K562 (cell line): Measurements from ENCODE around the gene TPSAB1. TPM values are rescaled to one million over a fixed set of nuclear protein-coding genes. Genes with fewer than 3 reads are reported as not detected.
"Not testable (repeated sequence)": the region's sequence is repeated elsewhere in the genome, so short reads cannot be mapped to it uniquely, and the experiment has no call there.

Source experiments
- ATAC-seq: fragments of 200-7000 bp; cut with Tn5 transposase; 3 replicates; pipeline ENCODE4 v1.9.1; 2020; ENCODE audit warnings: moderate library complexity
- BruUV-seq: library from RNA; stranded (reverse); fragments of 400-500 nt; replicated peaks from 2 replicates; lab custom pipeline; 2021; lab: Mats Ljungman, UMichigan
- CTCF ChIA-PET: fragments of 300-600 bp; formaldehyde crosslinking; extraction: SDS; loops from one replicate; lab custom pipeline; 2021; ENCODE audit warnings: low intra/inter-chr PET ratio; lab: Yijun Ruan, JAX
- POLR2A ChIA-PET: fragments of 300-600, 350-650 bp; sonication (Branson Sonifier 250); formaldehyde crosslinking; extraction: SDS; loops from one replicate; lab custom pipeline; 2021; ENCODE audit warnings: antibody characterized with exemption, inconsistent platforms; lab: Yijun Ruan, JAX
- DNase-seq, 4 experiments: peaks; one replicate each; pipeline versions ENCODE4 v3.0.0 to v3.0.0-alpha.2; 2011 to 2018; ENCODE audit warnings: low spot score in 3 of 4, mixed read lengths in 3 of 4; ENCODE audit errors: extremely low read depth in 1 of 4
- FAIRE-seq: peaks from 2 replicates; lab custom pipeline; 2011; peaks lifted over from hg19 to GRCh38; lab: Jason Lieb, UNC
- H2AFZ ChIP-seq: 2 replicates; pipeline ENCODE4 v1.6.0; 2011; ENCODE audit warnings: low read depth, low read length, control low read depth, inconsistent platforms
- H3K27ac ChIP-seq: fragments of 200-600 bp; 3 replicates; pipeline ENCODE4 v1.8.0; 2011; ENCODE audit warnings: low read depth, mild to moderate bottlenecking, control low read depth, inconsistent platforms, low read length, moderate library complexity, mixed read lengths; ENCODE audit errors: extremely low read depth
- H3K27me3 ChIP-seq, 2 experiments: fragments of 300-600 bp in 1 of 2; 2 replicates in 1 of 2; 3 replicates in 1 of 2; pipeline versions ENCODE4 v1.6.0 to v1.8.0; 2011; ENCODE audit warnings: inconsistent platforms in 2 of 2, low read length in 2 of 2, mild to moderate bottlenecking in 1 of 2, mixed read lengths in 1 of 2, moderate library complexity in 1 of 2; ENCODE audit not compliant: control insufficient read depth in 2 of 2, insufficient read depth in 2 of 2
- H3K36me3 ChIP-seq: fragments of 300-600 bp; 3 replicates; pipeline ENCODE4 v1.8.0; 2011; ENCODE audit warnings: mild to moderate bottlenecking, low read length, inconsistent platforms; ENCODE audit not compliant: control insufficient read depth, insufficient read depth
- H3K4me1 ChIP-seq, 2 experiments: fragments of 200-600 bp in 1 of 2; replicated peaks in 1 of 2; 2 replicates in 1 of 2; 3 replicates in 1 of 2; pipeline versions ENCODE4 v1.5.1 to v1.8.0; 2011; ENCODE audit warnings: inconsistent platforms in 2 of 2, low read length in 2 of 2, mild to moderate bottlenecking in 1 of 2, mixed read lengths in 1 of 2, moderate library complexity in 1 of 2; ENCODE audit not compliant: control insufficient read depth in 2 of 2, insufficient read depth in 2 of 2
- H3K4me2 ChIP-seq: 2 replicates; pipeline ENCODE4 v1.6.1; 2011; ENCODE audit warnings: low read length, control low read depth, inconsistent platforms, mixed read lengths; ENCODE audit not compliant: insufficient read depth
- H3K4me3 ChIP-seq: fragments of 200-600 bp; sonication (generic), shearing (Covaris generic); 2 replicates; pipeline ENCODE4 v1.5.1; 2016; ENCODE audit warnings: control low read depth, inconsistent platforms
- H3K79me2 ChIP-seq: fragments of 200-600 bp; 3 replicates; pipeline ENCODE4 v1.8.0; 2011; ENCODE audit warnings: low read length, inconsistent platforms; ENCODE audit not compliant: control insufficient read depth, insufficient read depth
- H3K9ac ChIP-seq, 2 experiments: 2 replicates each; pipeline versions ENCODE4 v1.6.0 to v1.6.1; 2011; ENCODE audit warnings: low read depth in 2 of 2, low read length in 2 of 2, control low read depth in 1 of 2, inconsistent platforms in 1 of 2, mild to moderate bottlenecking in 1 of 2, mixed read lengths in 1 of 2; ENCODE audit not compliant: insufficient read depth in 1 of 2
- H3K9me1 ChIP-seq: one replicate; pipeline ENCODE4 v1.6.0; 2011; ENCODE audit warnings: inconsistent platforms, mild to moderate bottlenecking, low read length, moderate library complexity; ENCODE audit not compliant: control insufficient read depth, insufficient read depth
- H3K9me3 ChIP-seq: replicated peaks from 2 replicates; pipeline ENCODE4 v1.5.1; 2011; ENCODE audit warnings: low read depth, low read length, inconsistent platforms; ENCODE audit not compliant: control insufficient read depth, insufficient read depth
- H4K20me1 ChIP-seq: replicated peaks from 2 replicates; pipeline ENCODE4 v1.6.1; 2011; ENCODE audit warnings: low read length, inconsistent platforms, mixed read lengths; ENCODE audit not compliant: control insufficient read depth, insufficient read depth
- WGBS: fragments of 100-300 bp; shearing (Covaris generic); methylation state at CpG from one replicate; pipeline ENCODE4 v1.1.6; 2016; ENCODE audit warnings: low coverage, mixed read lengths; ENCODE audit not compliant: insufficient coverage; ENCODE audit errors: missing lambda C conversion rate; 5-methylcytosine and 5-hydroxymethylcytosine counted together
- in situ Hi-C: fragments of 300-500 bp; cut with MboI; formaldehyde crosslinking; loops from 4 replicates; pipeline ENCODE4 v1.15.0; 2018; ENCODE audit warnings: inconsistent platforms, mixed read lengths
- intact Hi-C: fragments of 100-400 bp; cut with micrococcal nuclease; formaldehyde crosslinking; loops from 2 replicates; pipeline ENCODE4 v1.14.2; 2022
- polyA plus RNA-seq, 8 experiments: library from polyadenylated mRNA; depleted of rRNA in 4 of 8; stranded (reverse) in 5 of 8; unstranded in 3 of 8; fragments of >200 nt; fragmentation: Nextera tagmentation in 2 of 8; fragmentation: Illumina TruSeq in 1 of 8; extraction: Ambion mirVana in 2 of 8; extraction: Trizol in 1 of 8; gene quantifications; 2 replicates each; pipeline versions ENCODE4 v1.2.1 to v1.2.3, GENCODE V29; 2011 to 2014; ENCODE audit warnings: inconsistent platforms in 1 of 8, missing spikeins in 1 of 8
- total RNA-seq, 7 experiments: library from RNA; depleted of rRNA in 6 of 7; stranded (reverse); fragments of >200 nt in 6 of 7; fragmentation: Illumina TruSeq in 2 of 7; extraction: Trizol in 2 of 7; gene quantifications; 2 replicates each; pipeline versions ENCODE4 v1.2.1 to v1.2.3, GENCODE V29; 2011 to 2021; ENCODE audit warnings: low replicate concordance in 1 of 7
- TF ChIP-seq, protein P1 (sequence below): sonication (generic); formaldehyde crosslinking; IDR thresholded peaks from 2 replicates; pipeline ENCODE4 v1.9.0; 2022; ENCODE audit warnings: mild to moderate bottlenecking, missing genetic modification reagents
- TF ChIP-seq, protein P2 (sequence below): sonication (generic); formaldehyde crosslinking; IDR thresholded peaks from 2 replicates; pipeline ENCODE4 v1.5.0; 2020; ENCODE audit warnings: missing genetic modification reagents

TPSAB1 gene
- total and polyA plus RNA-seq, 9 of the 15 experiments (the other 6 are each of a cell fraction or from before 2014, with no cell fraction given), result not detected

DNA sequence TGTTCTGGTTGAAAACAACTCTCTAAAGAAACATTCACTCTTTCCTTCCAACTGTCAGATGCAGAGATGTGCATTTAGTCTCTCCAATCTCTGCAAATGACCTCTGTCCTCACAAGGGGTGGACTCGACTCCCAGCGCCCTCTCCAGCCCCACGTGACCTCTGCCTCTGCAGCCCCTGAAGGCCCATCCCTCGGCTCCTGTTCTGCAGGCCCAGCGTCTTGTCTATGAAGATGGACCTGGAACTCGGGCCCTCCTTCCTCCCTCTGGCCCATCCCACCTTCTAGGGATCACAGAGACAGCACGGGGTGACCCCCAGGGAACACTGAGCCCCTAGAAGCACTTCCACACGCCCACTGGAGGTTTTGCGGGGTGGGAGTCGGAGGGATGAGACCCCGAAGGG is 2.9 kb downstream of the TPSAB1 start:
- WGBS, result 0% methylated on average over 6 of the region's 11 CpGs
- H3K27ac ChIP-seq, H3K9ac ChIP-seq, CTCF ChIA-PET, H2AFZ ChIP-seq, H3K4me3 ChIP-seq, H3K36me3 ChIP-seq, H3K9me3 ChIP-seq, FAIRE-seq, POLR2A ChIA-PET, ATAC-seq, H3K79me2 ChIP-seq, H4K20me1 ChIP-seq, intact Hi-C loops, DNase-seq, H3K9me1 ChIP-seq, H3K4me2 ChIP-seq, BruUV-seq, in situ Hi-C loops: not testable (repeated sequence)
- H3K4me1 ChIP-seq, result peaks cover 0 to 22% of the 10 kb centered on the region in 2 experiments; a peak in 2 of 5 replicates
- TF ChIP-seq, protein P1, sequence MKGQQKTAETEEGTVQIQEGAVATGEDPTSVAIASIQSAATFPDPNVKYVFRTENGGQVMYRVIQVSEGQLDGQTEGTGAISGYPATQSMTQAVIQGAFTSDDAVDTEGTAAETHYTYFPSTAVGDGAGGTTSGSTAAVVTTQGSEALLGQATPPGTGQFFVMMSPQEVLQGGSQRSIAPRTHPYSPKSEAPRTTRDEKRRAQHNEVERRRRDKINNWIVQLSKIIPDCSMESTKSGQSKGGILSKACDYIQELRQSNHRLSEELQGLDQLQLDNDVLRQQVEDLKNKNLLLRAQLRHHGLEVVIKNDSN (CRISPR knock-in tag), result peak; percentile 59
- TF ChIP-seq, protein P2, sequence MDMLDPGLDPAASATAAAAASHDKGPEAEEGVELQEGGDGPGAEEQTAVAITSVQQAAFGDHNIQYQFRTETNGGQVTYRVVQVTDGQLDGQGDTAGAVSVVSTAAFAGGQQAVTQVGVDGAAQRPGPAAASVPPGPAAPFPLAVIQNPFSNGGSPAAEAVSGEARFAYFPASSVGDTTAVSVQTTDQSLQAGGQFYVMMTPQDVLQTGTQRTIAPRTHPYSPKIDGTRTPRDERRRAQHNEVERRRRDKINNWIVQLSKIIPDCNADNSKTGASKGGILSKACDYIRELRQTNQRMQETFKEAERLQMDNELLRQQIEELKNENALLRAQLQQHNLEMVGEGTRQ, result 0 out of 2 replicates have a peak, but pooled peaks have one; percentile 29
- H3K27me3 ChIP-seq, result peaks cover 7 to 29% of the 10 kb centered on the region in 2 experiments; a peak in 3 of 5 replicates

DNA sequence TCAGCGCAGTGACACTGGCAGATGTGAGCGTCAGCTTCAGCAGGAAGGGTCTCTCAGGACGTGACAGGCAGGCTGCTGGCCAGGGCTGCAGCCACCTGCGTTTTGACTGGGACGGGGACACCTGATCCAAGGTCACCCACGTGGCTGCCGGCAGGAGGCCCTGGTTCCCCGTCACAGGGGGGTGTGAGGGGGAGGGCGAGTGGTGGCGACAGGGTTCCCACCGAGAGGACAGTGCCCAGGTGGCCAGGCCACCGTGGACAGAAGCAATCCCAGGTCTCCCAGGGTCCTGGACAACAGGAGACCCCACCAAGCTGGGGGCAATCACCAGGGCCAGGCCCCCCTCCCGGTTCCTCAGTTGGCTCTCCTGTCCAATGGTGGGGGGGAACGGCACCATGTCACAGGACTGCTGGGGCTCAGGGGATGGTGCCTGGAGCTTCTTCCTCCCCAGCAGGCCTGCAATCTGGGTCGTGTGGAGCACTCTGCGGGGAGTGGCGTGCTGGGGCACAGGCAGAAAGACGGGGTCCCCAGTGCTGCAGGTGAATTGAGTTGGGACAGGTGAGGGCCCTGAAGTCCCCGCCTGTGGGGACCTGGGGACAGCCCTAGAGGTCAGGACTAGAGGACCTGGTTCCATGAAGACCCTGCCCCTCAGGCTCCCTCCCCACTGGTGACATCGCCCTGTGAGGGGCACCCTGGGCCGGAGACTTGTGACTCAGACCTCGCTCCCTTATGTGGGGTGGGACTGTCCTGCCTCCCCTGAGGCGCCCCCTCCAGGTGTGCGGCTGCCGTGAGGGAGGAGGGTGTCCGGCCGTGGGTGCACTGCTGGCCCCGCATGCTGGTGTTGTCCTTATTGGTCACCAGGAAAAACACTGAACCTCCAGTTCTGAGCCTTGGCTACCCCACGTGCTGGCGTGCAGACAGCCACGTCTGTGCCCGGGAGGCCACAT is 3.7 kb downstream of the TPSAB1 start:
- 6% methylated on average over 14 of the region's 32 CpGs for WGBS
- BruUV-seq, ATAC-seq, H3K4me3 ChIP-seq, H4K20me1 ChIP-seq, H2AFZ ChIP-seq, DNase-seq, H3K79me2 ChIP-seq, H3K9ac ChIP-seq, intact Hi-C loops, H3K9me1 ChIP-seq, CTCF ChIA-PET, FAIRE-seq, in situ Hi-C loops, H3K9me3 ChIP-seq, H3K36me3 ChIP-seq, H3K27ac ChIP-seq, H3K4me2 ChIP-seq: not testable (repeated sequence)
- Histone ChIP-seq H3K4me1 (peaks cover 0 to 19% of the 10 kb centered on the region in 2 experiments; a peak in 2 of 5 replicates), H3K27me3 (peaks cover 7 to 29% of the 10 kb centered on the region in 2 experiments; a peak in 3 of 5 replicates)
- POLR2A ChIA-PET, result interaction anchor here (1.0 kb wide), 1 partner anchor 21 kb away, joined by 5 read pairs; no protein-coding TSS in a partner anchor
